Esophagus muscularis mucosa (tissue), 4 donors: Measurements from ENCODE around the gene ABCC8. TPM values are rescaled to one million over a fixed set of nuclear protein-coding genes. Genes with fewer than 3 reads are reported as not detected.

Experiments
- DNase-seq: peaks from one replicate; pipeline ENCODE4 v3.0.0-alpha.2; 2017; ENCODE audit errors: extremely low spot score
- H3K27ac ChIP-seq, 4 donors: fragments of 200-600 bp; sonication (generic); replicated peaks in 1 of 4; 1 replicate in 3 of 4; 2 replicates in 1 of 4; pipeline ENCODE4 v1.5.1; 2016 to 2019; ENCODE audit warnings: mild to moderate bottlenecking in 1 of 4
- H3K27me3 ChIP-seq, 4 donors: fragments of 200-600 bp; sonication (generic); one replicate each; pipeline versions ENCODE4 v1.5.1 to v1.6.0; 2016 to 2019
- H3K36me3 ChIP-seq, 4 donors: fragments of 200-600 bp; sonication (generic); one replicate each; pipeline ENCODE4 v1.5.1; 2016 to 2019
- H3K4me1 ChIP-seq, 4 donors: fragments of 200-600 bp; sonication (generic); one replicate each; pipeline ENCODE4 v1.5.1; 2016 to 2019
- H3K4me3 ChIP-seq, 4 donors: fragments of 200-600 bp; sonication (generic); 1 replicate in 2 of 4; 2 replicates in 2 of 4; pipeline ENCODE4 v1.5.1; 2016 to 2019; ENCODE audit warnings: mild to moderate bottlenecking in 4 of 4, moderate library complexity in 1 of 4
- H3K9me3 ChIP-seq, 4 donors: fragments of 200-600 bp; sonication (generic); 1 replicate in 3 of 4; 2 replicates in 1 of 4; pipeline ENCODE4 v1.5.1; 2016 to 2019
- EP300 ChIP-seq: sonication (generic); formaldehyde crosslinking; IDR thresholded peaks from one replicate; pipeline ENCODE4 v1.6.1; 2017; ENCODE audit warnings: antibody characterized with exemption
- POLR2A ChIP-seq: fragments of 450-650 bp; IDR thresholded peaks from one replicate; pipeline ENCODE4 v1.6.1; 2017; ENCODE audit warnings: antibody characterized with exemption, moderate library complexity, mild to moderate bottlenecking, low read depth
- POLR2AphosphoS5 ChIP-seq, 2 donors: sonication (generic); formaldehyde crosslinking; IDR thresholded peaks; one replicate each; pipeline ENCODE4 v1.6.1; 2017; ENCODE audit warnings: antibody characterized with exemption in 2 of 2
- WGBS: methylation state at CpG from one replicate; pipeline ENCODE4 v1.1.5; 2018; 5-methylcytosine and 5-hydroxymethylcytosine counted together
- intact Hi-C: fragments of 100-400 bp; cut with DNase I; formaldehyde crosslinking; loops from one replicate; pipeline ENCODE4 v1.15.1; 2023
- total RNA-seq, 4 donors: library from RNA; depleted of rRNA; stranded (reverse); fragments of >200 nt; gene quantifications; one replicate each; pipeline versions ENCODE4 v1.1.0 to v1.2.1, GENCODE V29; 2016
- TF ChIP-seq, protein P1 (sequence below), 3 experiments: fragments of 200-600 bp in 2 of 3; fragments of 450-650 bp in 1 of 3; sonication (generic) in 2 of 3; IDR thresholded peaks; one replicate each; pipeline ENCODE4 v1.5.1; 2017 to 2019; ENCODE audit warnings: antibody characterized with exemption in 3 of 3, mild to moderate bottlenecking in 2 of 3, moderate library complexity in 1 of 3

ABCC8 gene
- total RNA-seq, 4 donors from 2014 or later = 0.63 to 2.5 (median 1.7) TPM

DNA sequence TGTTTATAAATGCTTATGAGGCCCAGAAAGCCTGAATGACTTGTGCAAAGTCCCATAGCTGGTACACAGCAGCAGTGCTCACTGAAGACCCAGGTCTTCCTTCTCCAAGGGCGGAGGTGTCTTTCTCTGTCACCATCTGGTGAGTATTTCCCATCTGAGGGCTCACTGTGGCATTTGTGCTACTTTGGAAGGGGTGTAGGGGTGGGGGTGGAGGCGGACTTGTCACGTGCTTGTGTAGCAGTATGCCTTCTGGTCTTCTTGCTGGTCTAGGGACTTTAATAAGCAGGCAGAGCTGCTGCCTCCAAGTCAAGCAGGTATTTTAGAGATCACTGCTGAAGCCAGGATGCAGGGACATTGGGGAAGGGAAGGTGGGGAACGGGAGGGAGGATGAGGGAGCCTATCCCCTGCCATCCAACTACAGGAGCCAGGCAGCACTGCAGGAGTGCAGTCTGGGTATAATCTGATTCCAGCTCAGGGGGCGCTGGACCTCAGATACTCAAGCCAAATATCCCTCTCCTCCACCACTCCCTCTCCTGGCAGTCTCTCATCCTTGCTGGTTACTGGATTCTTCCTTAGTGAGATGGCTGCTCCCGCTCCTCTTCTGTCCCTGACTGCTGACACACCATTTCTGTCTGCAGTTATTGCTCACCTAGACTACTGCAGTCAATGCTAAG is 3.4 kb downstream of the ABCC8 start:
- no peak overlapping the region for H3K27ac ChIP-seq

DNA sequence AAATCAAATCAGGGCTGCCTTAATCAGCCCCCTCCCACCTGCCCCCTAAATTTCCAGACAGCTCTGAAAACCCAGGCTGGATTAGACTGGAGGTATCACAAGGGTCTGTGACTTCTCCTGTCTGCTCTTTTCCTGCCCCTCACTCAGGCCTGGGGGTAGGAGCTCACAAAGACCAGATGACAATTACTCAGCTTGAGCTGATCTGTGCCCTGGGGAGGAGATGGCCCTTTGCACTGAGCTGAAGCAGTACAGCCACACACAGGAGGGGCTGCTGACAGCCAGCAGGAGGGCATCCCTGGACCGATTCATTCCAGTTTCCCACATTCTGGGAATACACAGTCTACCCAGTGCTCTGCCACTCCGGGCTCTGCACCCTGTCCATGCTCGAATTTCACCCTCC is 4.2 kb downstream of the ABCC8 start:
- no peaks in the 10 kb centered on the region for H3K36me3 ChIP-seq
- 57% methylated on average over 3 of the region's 3 CpGs for WGBS
- no peak for DNase-seq
- H3K4me1 ChIP-seq = peaks cover 0 to 14% (median 11%) of the 10 kb centered on the region in 4 donors
- intact Hi-C loops = no loop called here
- no peak overlapping the region for H3K4me3 ChIP-seq
- H3K27ac ChIP-seq = no peak overlapping the region
- TF ChIP-seq, protein P1, sequence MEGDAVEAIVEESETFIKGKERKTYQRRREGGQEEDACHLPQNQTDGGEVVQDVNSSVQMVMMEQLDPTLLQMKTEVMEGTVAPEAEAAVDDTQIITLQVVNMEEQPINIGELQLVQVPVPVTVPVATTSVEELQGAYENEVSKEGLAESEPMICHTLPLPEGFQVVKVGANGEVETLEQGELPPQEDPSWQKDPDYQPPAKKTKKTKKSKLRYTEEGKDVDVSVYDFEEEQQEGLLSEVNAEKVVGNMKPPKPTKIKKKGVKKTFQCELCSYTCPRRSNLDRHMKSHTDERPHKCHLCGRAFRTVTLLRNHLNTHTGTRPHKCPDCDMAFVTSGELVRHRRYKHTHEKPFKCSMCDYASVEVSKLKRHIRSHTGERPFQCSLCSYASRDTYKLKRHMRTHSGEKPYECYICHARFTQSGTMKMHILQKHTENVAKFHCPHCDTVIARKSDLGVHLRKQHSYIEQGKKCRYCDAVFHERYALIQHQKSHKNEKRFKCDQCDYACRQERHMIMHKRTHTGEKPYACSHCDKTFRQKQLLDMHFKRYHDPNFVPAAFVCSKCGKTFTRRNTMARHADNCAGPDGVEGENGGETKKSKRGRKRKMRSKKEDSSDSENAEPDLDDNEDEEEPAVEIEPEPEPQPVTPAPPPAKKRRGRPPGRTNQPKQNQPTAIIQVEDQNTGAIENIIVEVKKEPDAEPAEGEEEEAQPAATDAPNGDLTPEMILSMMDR (IDR thresholded peaks at IDR 0.05) = no peak
- TF ChIP-seq POLR2AphosphoS5 (IDR thresholded peaks at IDR 0.05) = no peak
- TF ChIP-seq EP300 = no peak
- TF ChIP-seq POLR2A = no peak
- H3K9me3 ChIP-seq = no peaks in the 10 kb centered on the region
- peaks cover 0 to 63% (median 12%) of the 10 kb centered on the region in 4 donors for H3K27me3 ChIP-seq

More for the DNA sequence above, 3.4 kb downstream of the ABCC8 start:
- DNase-seq = no peak
- Histone ChIP-seq H3K27me3 (peaks cover 0 to 70% (median 12%) of the 10 kb centered on the region in 4 donors), H3K36me3 (no peaks in the 10 kb centered on the region), H3K4me3 (no peak overlapping the region), H3K9me3 (no peaks in the 10 kb centered on the region), H3K4me1 (peaks cover 0 to 14% (median 11%) of the 10 kb centered on the region in 4 donors)
- no peak for TF ChIP-seq EP300
- no peak for TF ChIP-seq POLR2A
- TF ChIP-seq, protein P1 (IDR thresholded peaks at IDR 0.05) = no peak
- TF ChIP-seq POLR2AphosphoS5 (IDR thresholded peaks at IDR 0.05) = no peak
- intact Hi-C loops = no loop called here
- WGBS = 36% methylated on average over 4 of the region's 6 CpGs

DNA sequence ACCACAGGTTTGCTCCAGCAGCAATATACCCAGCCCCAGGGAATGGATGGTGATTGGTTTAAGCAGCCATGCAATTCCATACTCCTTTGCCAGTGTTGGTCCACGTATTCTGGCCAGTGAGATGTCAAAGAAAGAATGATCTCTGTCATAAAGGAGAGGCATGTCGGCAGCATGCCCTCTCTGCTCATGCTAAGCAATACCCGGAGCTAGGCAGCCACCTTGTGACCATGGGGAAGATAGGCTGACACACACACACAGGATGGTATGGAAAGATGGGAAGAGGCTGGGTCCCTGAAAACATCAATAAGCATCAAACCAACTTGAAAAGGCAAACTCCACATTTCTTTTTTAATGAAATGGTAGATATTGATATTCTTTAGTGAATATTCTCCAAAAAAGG is 5.1 kb downstream of the ABCC8 start:
- 85% methylated on average over 2 of the region's 3 CpGs for WGBS
- intact Hi-C loops = no loop called here
- Histone ChIP-seq H3K4me3 (no peak overlapping the region), H3K9me3 (no peaks in the 10 kb centered on the region), H3K4me1 (peaks cover 0 to 9% (median 7%) of the 10 kb centered on the region in 4 donors), H3K27ac (no peak overlapping the region), H3K27me3 (peaks cover 0 to 53% (median 8%) of the 10 kb centered on the region in 4 donors), H3K36me3 (no peaks in the 10 kb centered on the region)
- TF ChIP-seq, protein P1 (IDR thresholded peaks at IDR 0.05) = no peak
- TF ChIP-seq POLR2AphosphoS5 (IDR thresholded peaks at IDR 0.05) (no peak), POLR2A (no peak), EP300 (no peak)
- DNase-seq = no peak

DNA sequence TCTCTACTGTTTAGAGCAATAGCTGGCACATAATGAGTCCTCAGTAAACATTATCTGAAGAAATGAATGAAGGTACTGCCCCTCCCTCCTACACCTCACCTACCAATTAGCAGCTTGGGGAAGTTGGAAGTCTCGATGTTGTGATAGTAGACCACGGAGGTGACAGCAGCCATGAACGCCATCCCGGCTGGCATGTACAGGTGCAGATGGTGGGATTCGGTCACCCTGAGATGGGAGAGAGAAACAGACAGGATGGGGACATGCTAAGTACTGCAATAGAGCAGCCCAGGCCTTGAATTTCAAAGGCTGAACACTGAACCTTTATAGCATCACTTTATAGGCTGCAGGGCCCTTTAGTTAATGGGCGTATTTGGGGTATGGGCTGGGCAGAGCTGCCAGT is 6.6 kb downstream of the ABCC8 start:
- Histone ChIP-seq H3K4me3 (no peak overlapping the region), H3K36me3 (no peaks in the 10 kb centered on the region), H3K27ac (no peak overlapping the region), H3K4me1 (no peaks in the 10 kb centered on the region), H3K9me3 (no peaks in the 10 kb centered on the region), H3K27me3 (peaks cover 0 to 38% (median 1%) of the 10 kb centered on the region in 4 donors)
- no peak for DNase-seq
- intact Hi-C loops = no loop called here
- TF ChIP-seq POLR2AphosphoS5 (IDR thresholded peaks at IDR 0.05) (no peak), POLR2A (no peak), EP300 (no peak)
- TF ChIP-seq, protein P1 (IDR thresholded peaks at IDR 0.05) = no peak
- 92% methylated on average over 6 of the region's 6 CpGs for WGBS

DNA sequence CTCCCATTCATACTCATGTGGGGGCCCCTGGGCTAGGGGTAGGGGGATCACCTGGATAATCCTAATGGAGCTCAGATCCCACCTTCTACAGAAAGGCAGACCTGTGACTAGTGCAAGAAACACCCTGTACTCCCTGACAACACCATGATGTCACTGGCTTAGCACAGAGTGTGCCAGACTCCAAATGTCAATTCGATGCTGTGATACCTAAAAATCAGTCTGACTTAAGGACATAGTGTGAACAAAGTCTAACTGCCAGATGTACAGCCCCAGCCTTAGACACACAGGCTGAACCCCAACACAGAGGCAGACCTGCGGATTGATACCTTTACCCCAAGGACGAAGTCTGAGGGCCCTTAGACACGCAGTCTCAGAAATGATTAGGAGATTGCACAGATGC is 8.5 kb downstream of the ABCC8 start:
- 89% methylated on average over 3 of the region's 4 CpGs for WGBS
- no peak overlapping the region for H3K4me3 ChIP-seq
- no peak for TF ChIP-seq EP300
- DNase-seq = no peak
- H3K27ac ChIP-seq = no peak overlapping the region
- peaks cover 0 to 23% (median 0%) of the 10 kb centered on the region in 4 donors for H3K27me3 ChIP-seq
- intact Hi-C loops = no loop called here
- H3K36me3 ChIP-seq = no peaks in the 10 kb centered on the region
- H3K9me3 ChIP-seq = no peaks in the 10 kb centered on the region
- H3K4me1 ChIP-seq = no peaks in the 10 kb centered on the region
